ENCODE data around the gene KRTCAP2. TPM values are rescaled to one million over a fixed set of nuclear protein-coding genes. Genes with fewer than 3 reads are reported as not detected.
"Not testable (repeated sequence)": the region's sequence is repeated elsewhere in the genome, so short reads cannot be mapped to it uniquely, and the experiment has no call there.

KRTCAP2 gene
- total RNA-seq (ENCODE audit: unreplicated experiment) = 173 TPM
- long read RNA-seq, transcript KRTCAP2-206 (4 exons, 785 nt) = minor isoform, 5 of 85 reads
- long read RNA-seq, transcript KRTCAP2-201 (5 exons, 552 nt) = major isoform, 74 of 85 reads
- long read RNA-seq, partial matches to known transcripts = 1 of 85 reads
- long read RNA-seq, other reads (novel, unspliced or antisense) = 3 of 85 reads

DNA sequence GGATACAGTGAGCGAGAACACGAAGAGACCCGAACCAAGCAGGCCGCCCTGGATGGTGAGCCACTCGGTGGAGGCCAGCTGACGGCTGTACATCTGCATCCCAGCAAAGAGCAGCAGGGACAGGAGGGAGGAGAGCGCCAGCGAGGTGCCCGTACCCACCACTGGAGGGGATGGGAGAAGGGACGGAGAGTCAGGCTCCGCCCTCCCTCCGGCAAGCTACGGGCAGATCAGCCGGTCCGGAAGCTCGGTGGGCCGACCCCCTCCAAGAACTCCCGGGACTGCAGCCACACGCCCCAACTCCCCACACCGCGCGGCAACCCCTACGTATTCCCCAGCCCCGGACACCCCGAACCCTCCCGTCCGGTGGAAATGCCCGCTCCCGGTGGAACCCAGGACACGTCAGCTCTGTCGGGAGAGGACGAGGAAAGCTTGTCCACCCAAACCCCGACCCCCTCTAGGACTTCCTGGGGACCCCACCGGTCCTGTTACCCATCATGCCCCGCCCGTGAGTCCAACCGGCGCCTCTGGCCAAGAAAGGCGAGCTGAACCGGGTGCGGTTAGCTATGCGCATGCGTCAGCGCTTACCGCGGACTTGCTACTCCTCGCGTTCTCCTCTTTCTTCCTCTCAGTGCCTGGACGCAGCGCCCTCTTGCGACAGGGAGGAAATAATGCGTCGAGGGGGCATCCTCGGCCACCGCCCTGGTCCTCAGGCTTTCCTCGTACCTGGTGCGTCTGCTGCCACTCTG lies at the start of gene KRTCAP2:
KRTCAP2 (minus strand) TSS at position 573 of the 746 bp plus-strand sequence; CDS start at position 493, 80 bp downstream.
- peaks cover 36% of the 10 kb centered on the region for H3K36me3 Mint-ChIP-seq (ENCODE audit: low read depth, unreplicated experiment)
- peak; percentile 92 for DNase-seq (ENCODE audit: low spot score)
- H3K4me3 Mint-ChIP-seq (ENCODE audit: unreplicated experiment) = peak within 1 kb of the TSS; percentile 97
- H3K27me3 Mint-ChIP-seq (ENCODE audit: unreplicated experiment) = peaks cover 8% of the 10 kb centered on the region
- peak within 1 kb of the TSS; percentile 90 for H3K27ac Mint-ChIP-seq (ENCODE audit: unreplicated experiment)
- TF ChIP-seq, protein P1, sequence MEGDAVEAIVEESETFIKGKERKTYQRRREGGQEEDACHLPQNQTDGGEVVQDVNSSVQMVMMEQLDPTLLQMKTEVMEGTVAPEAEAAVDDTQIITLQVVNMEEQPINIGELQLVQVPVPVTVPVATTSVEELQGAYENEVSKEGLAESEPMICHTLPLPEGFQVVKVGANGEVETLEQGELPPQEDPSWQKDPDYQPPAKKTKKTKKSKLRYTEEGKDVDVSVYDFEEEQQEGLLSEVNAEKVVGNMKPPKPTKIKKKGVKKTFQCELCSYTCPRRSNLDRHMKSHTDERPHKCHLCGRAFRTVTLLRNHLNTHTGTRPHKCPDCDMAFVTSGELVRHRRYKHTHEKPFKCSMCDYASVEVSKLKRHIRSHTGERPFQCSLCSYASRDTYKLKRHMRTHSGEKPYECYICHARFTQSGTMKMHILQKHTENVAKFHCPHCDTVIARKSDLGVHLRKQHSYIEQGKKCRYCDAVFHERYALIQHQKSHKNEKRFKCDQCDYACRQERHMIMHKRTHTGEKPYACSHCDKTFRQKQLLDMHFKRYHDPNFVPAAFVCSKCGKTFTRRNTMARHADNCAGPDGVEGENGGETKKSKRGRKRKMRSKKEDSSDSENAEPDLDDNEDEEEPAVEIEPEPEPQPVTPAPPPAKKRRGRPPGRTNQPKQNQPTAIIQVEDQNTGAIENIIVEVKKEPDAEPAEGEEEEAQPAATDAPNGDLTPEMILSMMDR (IDR thresholded peaks at IDR 0.05; ENCODE audit: unreplicated experiment) = peak; percentile 96
- peaks cover 30% of the 10 kb centered on the region for H3K4me1 Mint-ChIP-seq (ENCODE audit: unreplicated experiment)
- H3K9me3 Mint-ChIP-seq (ENCODE audit: unreplicated experiment) = no peaks in the 10 kb centered on the region

GRCh38 chr1:155220211-155220965 lies 47.3 kb upstream of the KRTCAP2 start:
- Mint-ChIP-seq H3K4me1 (ENCODE audit: unreplicated experiment) (peaks cover 26% of the 10 kb centered on the region), H3K27ac (ENCODE audit: unreplicated experiment) (peak overlapping the region; percentile 91)
- not testable (repeated sequence) for H3K27me3 Mint-ChIP-seq (ENCODE audit: unreplicated experiment); H3K4me3 Mint-ChIP-seq (ENCODE audit: unreplicated experiment); H3K9me3 Mint-ChIP-seq (ENCODE audit: unreplicated experiment); DNase-seq (ENCODE audit: low spot score); H3K36me3 Mint-ChIP-seq (ENCODE audit: low read depth, unreplicated experiment)

- Mint-ChIP-seq H3K4me3 (ENCODE audit: unreplicated experiment) (no peak overlapping the region), H3K36me3 (ENCODE audit: low read depth, unreplicated experiment) (peaks cover 6% of the 10 kb centered on the region), H3K27me3 (ENCODE audit: unreplicated experiment) (peaks cover 8% of the 10 kb centered on the region), H3K9me3 (ENCODE audit: unreplicated experiment) (no peaks in the 10 kb centered on the region), H3K27ac (ENCODE audit: unreplicated experiment) (peak overlapping the region; percentile 91), H3K4me1 (ENCODE audit: unreplicated experiment) (peaks cover 30% of the 10 kb centered on the region)
- no peak for DNase-seq (ENCODE audit: low spot score)
- TF ChIP-seq, protein P1 (IDR thresholded peaks at IDR 0.05; ENCODE audit: unreplicated experiment) = no peak
Observed at GRCh38 chr1:155219592-155220031, 46.5 kb upstream of the KRTCAP2 start.

- H3K27me3 Mint-ChIP-seq (ENCODE audit: unreplicated experiment) = peaks cover 8% of the 10 kb centered on the region
- TF ChIP-seq, protein P1 (IDR thresholded peaks at IDR 0.05; ENCODE audit: unreplicated experiment) = no peak
- DNase-seq (ENCODE audit: low spot score) = peak; percentile 20
- peaks cover 6% of the 10 kb centered on the region for H3K36me3 Mint-ChIP-seq (ENCODE audit: low read depth, unreplicated experiment)
- H3K9me3 Mint-ChIP-seq (ENCODE audit: unreplicated experiment) = no peaks in the 10 kb centered on the region
- H3K27ac Mint-ChIP-seq (ENCODE audit: unreplicated experiment) = peak overlapping the region; percentile 80
- no peak overlapping the region for H3K4me3 Mint-ChIP-seq (ENCODE audit: unreplicated experiment)
- H3K4me1 Mint-ChIP-seq (ENCODE audit: unreplicated experiment) = peaks cover 30% of the 10 kb centered on the region
Observed at GRCh38 chr1:155218854-155219591, 45.9 kb upstream of the KRTCAP2 start.

GRCh38 chr1:155214702-155215101 lies 41.6 kb upstream of the KRTCAP2 start:
- H3K9me3 Mint-ChIP-seq (ENCODE audit: unreplicated experiment); H3K36me3 Mint-ChIP-seq (ENCODE audit: low read depth, unreplicated experiment); DNase-seq (ENCODE audit: low spot score); H3K27me3 Mint-ChIP-seq (ENCODE audit: unreplicated experiment); H3K27ac Mint-ChIP-seq (ENCODE audit: unreplicated experiment): not testable (repeated sequence)
- peaks cover 25% of the 10 kb centered on the region for H3K4me1 Mint-ChIP-seq (ENCODE audit: unreplicated experiment)
- H3K4me3 Mint-ChIP-seq (ENCODE audit: unreplicated experiment) = peak overlapping the region; percentile 43

DNA sequence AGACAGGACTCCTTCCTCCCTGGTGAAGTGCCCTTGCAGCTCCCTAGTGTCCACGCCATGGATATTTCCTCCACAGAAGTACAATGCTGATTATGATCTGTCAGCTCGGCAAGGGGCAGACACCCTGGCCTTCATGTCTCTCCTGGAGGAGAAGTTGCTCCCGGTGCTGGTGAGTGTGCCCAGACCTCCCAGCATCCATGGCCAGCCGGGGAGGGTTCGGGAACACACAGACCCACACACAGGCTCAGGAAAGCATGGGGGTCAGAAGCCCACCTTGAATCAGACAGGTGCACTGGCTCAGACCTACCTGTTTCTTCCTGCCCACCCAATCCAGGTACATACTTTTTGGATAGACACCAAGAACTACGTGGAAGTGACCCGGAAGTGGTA lies 38.9 kb upstream of the KRTCAP2 start:
- Mint-ChIP-seq H3K4me1 (ENCODE audit: unreplicated experiment) (peaks cover 31% of the 10 kb centered on the region), H3K36me3 (ENCODE audit: low read depth, unreplicated experiment) (peaks cover 15% of the 10 kb centered on the region), H3K27me3 (ENCODE audit: unreplicated experiment) (peaks cover 17% of the 10 kb centered on the region)
- DNase-seq (ENCODE audit: low spot score); H3K4me3 Mint-ChIP-seq (ENCODE audit: unreplicated experiment); H3K9me3 Mint-ChIP-seq (ENCODE audit: unreplicated experiment); H3K27ac Mint-ChIP-seq (ENCODE audit: unreplicated experiment): not testable (repeated sequence)

- H3K36me3 Mint-ChIP-seq (ENCODE audit: low read depth, unreplicated experiment) = peaks cover 15% of the 10 kb centered on the region
- H3K4me3 Mint-ChIP-seq (ENCODE audit: unreplicated experiment) = peak overlapping the region; percentile 65
Observed at GRCh38 chr1:155211381-155212050, 38.4 kb upstream of the KRTCAP2 start.

More at GRCh38 chr1:155211381-155212050, 38.4 kb upstream of the KRTCAP2 start:
- H3K9me3 Mint-ChIP-seq (ENCODE audit: unreplicated experiment); DNase-seq (ENCODE audit: low spot score); H3K27ac Mint-ChIP-seq (ENCODE audit: unreplicated experiment): not testable (repeated sequence)
- peaks cover 21% of the 10 kb centered on the region for H3K27me3 Mint-ChIP-seq (ENCODE audit: unreplicated experiment)
- peaks cover 35% of the 10 kb centered on the region for H3K4me1 Mint-ChIP-seq (ENCODE audit: unreplicated experiment)
